ENCODE results near the gene SCAF1. TPM values are rescaled to one million over a fixed set of nuclear protein-coding genes. Genes with fewer than 3 reads are reported as not detected.

SCAF1 gene
- total RNA-seq, 1 donor from 2014 or later = 105 TPM

GRCh38 chr19:49624967-49625910 is 16.8 kb upstream of the SCAF1 start:
- peaks cover 17% of the 10 kb centered on the region for H3K36me3 Mint-ChIP-seq (ENCODE audit: low read depth, unreplicated experiment)
- FAIRE-seq = no peak

GRCh38 chr19:49626226-49626625 is 15.8 kb upstream of the SCAF1 start:
- Histone ChIP-seq H3K79me2 (ENCODE audit: insufficient read depth, low read length) (no peaks in the 10 kb centered on the region), H3K36me3 (ENCODE audit: insufficient read depth, low read length) (peaks cover 13% of the 10 kb centered on the region), H3K4me1 (ENCODE audit: insufficient read depth, low read length) (peaks cover 6% of the 10 kb centered on the region), H3K9me3 (ENCODE audit: insufficient read depth, low read depth, low read length) (no peaks in the 10 kb centered on the region), H2AFZ (ENCODE audit: low read depth, low read length) (no peak overlapping the region), H3K9ac (ENCODE audit: low read length) (no peak overlapping the region), H4K20me1 (ENCODE audit: insufficient read depth, low read length) (peaks cover 28% of the 10 kb centered on the region), H3K27ac (ENCODE audit: low read depth, low read length) (no peak overlapping the region), H3K4me3 (ENCODE audit: insufficient read depth, low read depth, low read length) (no peak overlapping the region), H3K27me3 (ENCODE audit: insufficient read depth, low read length) (no peaks in the 10 kb centered on the region), H3K4me2 (ENCODE audit: low read length) (no peak overlapping the region)
- H3K9me3 Mint-ChIP-seq (ENCODE audit: unreplicated experiment) = no peaks in the 10 kb centered on the region
- FAIRE-seq (no peak), DNase-seq (ENCODE audit: low read depth) (no peak)
- no peaks in the 10 kb centered on the region for H3K27me3 Mint-ChIP-seq (ENCODE audit: low read depth, unreplicated experiment)
- TF ChIP-seq EZH2 (IDR thresholded peaks at IDR 0.05; ENCODE audit: insufficient read depth, low read length) (no peak), CTCF (IDR thresholded peaks at IDR 0.05; ENCODE audit: insufficient read depth, low read depth, low read length) (no peak)
- no peak overlapping the region for H3K27ac Mint-ChIP-seq (ENCODE audit: unreplicated experiment)
- no peak overlapping the region for H3K4me3 Mint-ChIP-seq (ENCODE audit: unreplicated experiment)
- H3K4me1 Mint-ChIP-seq (ENCODE audit: low read depth, unreplicated experiment) = peaks cover 3% of the 10 kb centered on the region
- peaks cover 17% of the 10 kb centered on the region for H3K36me3 Mint-ChIP-seq (ENCODE audit: low read depth, unreplicated experiment)

More at GRCh38 chr19:49624967-49625910, 16.8 kb upstream of the SCAF1 start:
- Histone ChIP-seq H3K9ac (ENCODE audit: low read length) (no peak overlapping the region), H3K36me3 (ENCODE audit: insufficient read depth, low read length) (peaks cover 13% of the 10 kb centered on the region), H3K4me2 (ENCODE audit: low read length) (no peak overlapping the region), H3K79me2 (ENCODE audit: insufficient read depth, low read length) (peaks cover 2% of the 10 kb centered on the region), H3K9me3 (ENCODE audit: insufficient read depth, low read depth, low read length) (no peaks in the 10 kb centered on the region), H3K4me3 (ENCODE audit: insufficient read depth, low read depth, low read length) (no peak overlapping the region), H3K27me3 (ENCODE audit: insufficient read depth, low read length) (no peaks in the 10 kb centered on the region), H4K20me1 (ENCODE audit: insufficient read depth, low read length) (peaks cover 23% of the 10 kb centered on the region), H3K27ac (ENCODE audit: low read depth, low read length) (no peak overlapping the region), H3K4me1 (ENCODE audit: insufficient read depth, low read length) (no peaks in the 10 kb centered on the region), H2AFZ (ENCODE audit: low read depth, low read length) (no peak overlapping the region)
- no peaks in the 10 kb centered on the region for H3K9me3 Mint-ChIP-seq (ENCODE audit: unreplicated experiment)
- TF ChIP-seq CTCF (IDR thresholded peaks at IDR 0.05; ENCODE audit: insufficient read depth, low read depth, low read length) (no peak), EZH2 (IDR thresholded peaks at IDR 0.05; ENCODE audit: insufficient read depth, low read length) (no peak)
- DNase-seq (ENCODE audit: low read depth) = no peak
- H3K4me1 Mint-ChIP-seq (ENCODE audit: low read depth, unreplicated experiment) = peaks cover 3% of the 10 kb centered on the region
- H3K27me3 Mint-ChIP-seq (ENCODE audit: low read depth, unreplicated experiment) = no peaks in the 10 kb centered on the region
- H3K27ac Mint-ChIP-seq (ENCODE audit: unreplicated experiment) = no peak overlapping the region
- no peak overlapping the region for H3K4me3 Mint-ChIP-seq (ENCODE audit: unreplicated experiment)

GRCh38 chr19:49629659-49630058 is 12.3 kb upstream of the SCAF1 start:
- no peak for DNase-seq (ENCODE audit: low read depth)
- Histone ChIP-seq H3K36me3 (ENCODE audit: insufficient read depth, low read length) (peaks cover 4% of the 10 kb centered on the region), H3K9me3 (ENCODE audit: insufficient read depth, low read depth, low read length) (no peaks in the 10 kb centered on the region), H3K79me2 (ENCODE audit: insufficient read depth, low read length) (no peaks in the 10 kb centered on the region), H4K20me1 (ENCODE audit: insufficient read depth, low read length) (peaks cover 7% of the 10 kb centered on the region), H2AFZ (ENCODE audit: low read depth, low read length) (no peak overlapping the region), H3K4me2 (ENCODE audit: low read length) (no peak overlapping the region), H3K4me3 (ENCODE audit: insufficient read depth, low read depth, low read length) (no peak overlapping the region), H3K27me3 (ENCODE audit: insufficient read depth, low read length) (no peaks in the 10 kb centered on the region), H3K27ac (ENCODE audit: low read depth, low read length) (no peak overlapping the region), H3K9ac (ENCODE audit: low read length) (no peak overlapping the region), H3K4me1 (ENCODE audit: insufficient read depth, low read length) (peaks cover 7% of the 10 kb centered on the region)
- Mint-ChIP-seq H3K4me3 (ENCODE audit: unreplicated experiment) (no peak overlapping the region), H3K27ac (ENCODE audit: unreplicated experiment) (no peak overlapping the region), H3K9me3 (ENCODE audit: unreplicated experiment) (no peaks in the 10 kb centered on the region), H3K36me3 (ENCODE audit: low read depth, unreplicated experiment) (peaks cover 11% of the 10 kb centered on the region), H3K4me1 (ENCODE audit: low read depth, unreplicated experiment) (peaks cover 1% of the 10 kb centered on the region), H3K27me3 (ENCODE audit: low read depth, unreplicated experiment) (no peaks in the 10 kb centered on the region)
- no peak for TF ChIP-seq EZH2 (IDR thresholded peaks at IDR 0.05; ENCODE audit: insufficient read depth, low read length)
- no peak for TF ChIP-seq CTCF (IDR thresholded peaks at IDR 0.05; ENCODE audit: insufficient read depth, low read depth, low read length)
- no peak for FAIRE-seq

Data from astrocyte (in vitro differentiated cells and primary cell).